DMS153 treated with DMSO at 0.1 percent for 48 hours (cell line): ENCODE data around the gene STAT6.
A peak's percentile ranks its signal among the peaks of the same experiment; 100 is the strongest.

Experiments
- DNase-seq: peaks from one replicate; lab custom pipeline; 2025; ENCODE audit not compliant: unreplicated experiment; lab: John Stamatoyannopoulos, UW

STAT6 gene

DNA sequence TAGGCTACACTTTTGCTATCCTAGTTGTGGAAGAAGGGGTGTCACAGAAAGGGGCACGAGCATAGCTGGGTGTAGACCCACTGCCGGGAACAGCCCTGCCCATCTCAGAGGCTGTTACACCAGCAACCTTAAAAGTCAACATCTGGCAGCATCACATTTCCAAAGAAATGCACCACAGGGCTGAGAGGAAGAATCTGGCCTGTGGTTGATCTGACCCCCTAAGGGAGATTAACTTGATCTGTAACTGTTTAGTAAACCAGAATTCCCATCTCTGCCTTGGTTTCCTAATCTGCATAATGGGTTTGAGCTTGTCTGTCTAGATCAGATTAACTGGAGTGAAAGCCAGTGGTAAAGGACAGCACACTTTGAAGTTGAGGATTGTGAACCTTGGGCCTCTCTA, 34.9 kb upstream of the STAT6 start:
- no peak for DNase-seq

DNA sequence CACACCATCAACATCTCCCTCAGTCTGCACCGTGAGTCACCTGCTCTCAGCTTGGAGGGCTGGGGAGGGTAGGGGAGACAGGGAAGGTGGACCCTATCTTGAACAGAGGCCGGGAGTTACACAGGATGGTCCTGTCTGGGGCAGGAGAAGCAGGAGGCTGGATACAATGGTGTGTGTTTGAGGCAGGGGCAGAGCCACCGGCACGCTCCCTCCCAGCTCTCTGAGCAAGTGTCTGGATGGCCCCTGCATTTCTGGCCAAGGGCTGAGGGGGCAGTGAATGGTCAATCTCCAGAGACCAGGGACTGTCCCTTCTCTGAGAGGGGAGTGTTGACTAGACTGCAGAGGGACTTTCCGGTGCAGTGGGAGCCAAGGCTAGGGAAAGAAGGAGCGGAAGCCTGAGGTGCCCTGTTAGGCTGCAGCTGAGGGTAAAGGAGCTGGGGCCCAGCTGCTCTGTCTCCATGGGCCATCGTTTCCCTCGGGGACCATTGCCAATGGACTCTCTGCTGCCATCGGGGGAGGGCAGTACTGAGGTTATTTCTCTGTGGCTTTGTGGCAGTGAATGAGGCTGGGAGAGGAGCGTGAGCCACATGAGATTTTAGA, 34.4 kb upstream of the STAT6 start:
- no peak for DNase-seq

DNA sequence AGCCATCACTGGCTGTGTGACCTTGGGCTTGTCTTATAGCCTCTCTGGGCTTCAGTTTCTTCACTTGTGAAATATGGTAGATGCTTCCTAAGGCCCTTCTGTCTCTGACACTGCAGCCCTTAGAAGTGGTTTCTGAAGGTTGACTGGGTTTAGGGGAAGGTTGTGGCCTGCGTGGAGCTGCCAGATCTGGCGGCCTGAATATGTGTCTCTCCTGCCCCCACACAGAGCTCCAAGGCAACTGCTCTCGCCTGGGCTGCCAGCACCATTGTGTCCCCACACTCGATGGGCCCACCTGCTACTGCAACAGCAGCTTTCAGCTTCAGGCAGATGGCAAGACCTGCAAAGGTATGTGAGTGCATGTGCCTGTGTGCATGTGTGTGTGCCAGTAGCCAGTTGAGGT, 32.3 kb upstream of the STAT6 start:
- DNase-seq: no peak

DNA sequence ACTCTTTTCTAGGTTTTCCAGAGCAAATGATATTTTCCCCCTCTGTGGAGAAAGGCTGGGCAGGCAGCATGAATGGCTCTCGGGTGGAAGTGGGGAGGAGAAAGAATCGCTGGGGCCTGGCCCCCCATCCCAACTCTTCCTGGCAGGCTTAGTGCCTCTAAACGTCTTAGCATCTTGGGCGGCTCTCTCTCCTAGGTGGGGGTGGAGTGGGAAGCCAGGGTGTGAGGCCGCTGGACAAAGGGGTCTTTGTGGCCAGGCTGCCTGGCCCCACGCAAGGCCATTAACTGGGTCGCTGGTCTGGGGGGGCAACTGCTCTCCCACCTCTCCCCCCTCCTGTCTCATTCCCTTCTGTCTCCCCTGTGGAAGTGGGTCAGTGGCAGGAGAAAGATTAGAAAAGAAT, 31.6 kb upstream of the STAT6 start:
- DNase-seq: no peak

DNA sequence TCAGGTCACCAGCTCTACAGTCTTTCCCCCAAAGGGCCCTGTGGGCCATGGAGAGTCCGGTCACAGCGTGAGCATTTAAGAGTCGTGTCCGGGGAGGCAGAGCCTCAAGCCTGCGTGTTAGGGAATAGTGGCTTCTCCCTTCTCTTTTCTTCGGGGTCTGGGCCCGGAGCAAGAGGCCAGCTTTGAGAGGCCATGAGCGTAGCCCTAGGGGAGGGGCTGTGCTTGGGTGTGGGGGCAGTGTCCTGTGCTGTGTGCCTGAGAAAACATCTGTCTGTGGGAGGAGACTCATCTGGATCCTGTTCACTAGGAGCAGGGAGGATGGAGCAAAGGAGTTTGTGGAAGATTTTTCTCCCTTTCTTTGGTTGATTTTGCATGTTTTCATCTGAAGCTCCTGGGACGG, 31.0 kb upstream of the STAT6 start:
- DNase-seq: no peak

DNA sequence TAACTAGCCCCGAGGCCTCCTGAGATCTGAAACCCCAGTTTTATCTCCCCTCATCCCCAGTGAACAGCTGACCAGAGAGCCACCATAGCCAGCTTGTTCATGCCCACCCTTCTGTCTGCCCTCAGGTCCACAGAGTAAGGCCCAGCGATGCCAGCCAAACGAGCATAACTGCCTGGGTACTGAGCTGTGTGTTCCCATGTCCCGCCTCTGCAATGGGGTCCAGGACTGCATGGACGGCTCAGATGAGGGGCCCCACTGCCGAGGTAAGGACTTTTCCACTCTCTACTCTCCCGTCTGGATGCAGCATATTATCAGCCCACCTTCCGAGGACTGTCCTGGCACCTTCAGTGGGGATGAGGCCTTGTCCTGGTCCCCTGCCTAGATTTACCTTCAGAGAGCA, 30.1 kb upstream of the STAT6 start:
- no peak for DNase-seq

DNA sequence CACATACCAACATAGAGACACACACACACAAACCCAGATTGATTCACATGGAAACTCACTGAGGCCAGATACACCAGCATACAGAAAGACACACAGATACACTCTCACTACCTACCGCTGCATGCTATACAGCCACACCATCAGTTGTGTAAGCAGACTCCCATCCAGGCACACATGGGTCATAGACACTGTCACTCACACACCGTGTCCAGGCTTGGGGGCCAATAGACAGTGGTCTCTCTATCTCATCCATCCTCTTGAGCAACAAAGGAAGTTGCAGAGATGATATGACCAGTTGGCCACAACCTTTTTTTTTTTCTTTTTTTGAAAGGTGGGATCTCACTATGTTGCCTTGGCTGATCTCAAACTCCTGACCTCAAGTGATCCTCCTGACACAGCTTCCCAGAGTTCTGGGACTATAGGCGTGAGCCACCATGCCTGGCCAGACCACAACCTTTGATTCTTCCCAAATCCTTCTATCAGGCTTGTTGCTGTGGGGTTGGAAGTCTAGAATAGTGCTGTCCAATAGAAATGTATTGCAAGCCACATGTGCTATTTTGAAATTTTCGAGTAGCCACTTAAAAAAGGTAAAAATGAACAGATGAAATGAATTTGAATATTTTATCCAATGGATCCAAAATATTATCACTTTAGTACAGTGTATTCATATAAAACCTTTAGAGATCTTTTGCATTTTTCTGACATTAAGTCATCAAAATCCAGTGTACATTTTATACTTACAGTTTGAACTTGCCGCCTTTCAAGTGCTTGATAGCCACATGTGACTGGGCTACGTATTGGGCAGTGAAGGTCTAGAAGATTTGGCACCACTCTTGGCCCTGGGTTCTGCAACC, 28.9 kb upstream of the STAT6 start:
- no peak for DNase-seq

DNA sequence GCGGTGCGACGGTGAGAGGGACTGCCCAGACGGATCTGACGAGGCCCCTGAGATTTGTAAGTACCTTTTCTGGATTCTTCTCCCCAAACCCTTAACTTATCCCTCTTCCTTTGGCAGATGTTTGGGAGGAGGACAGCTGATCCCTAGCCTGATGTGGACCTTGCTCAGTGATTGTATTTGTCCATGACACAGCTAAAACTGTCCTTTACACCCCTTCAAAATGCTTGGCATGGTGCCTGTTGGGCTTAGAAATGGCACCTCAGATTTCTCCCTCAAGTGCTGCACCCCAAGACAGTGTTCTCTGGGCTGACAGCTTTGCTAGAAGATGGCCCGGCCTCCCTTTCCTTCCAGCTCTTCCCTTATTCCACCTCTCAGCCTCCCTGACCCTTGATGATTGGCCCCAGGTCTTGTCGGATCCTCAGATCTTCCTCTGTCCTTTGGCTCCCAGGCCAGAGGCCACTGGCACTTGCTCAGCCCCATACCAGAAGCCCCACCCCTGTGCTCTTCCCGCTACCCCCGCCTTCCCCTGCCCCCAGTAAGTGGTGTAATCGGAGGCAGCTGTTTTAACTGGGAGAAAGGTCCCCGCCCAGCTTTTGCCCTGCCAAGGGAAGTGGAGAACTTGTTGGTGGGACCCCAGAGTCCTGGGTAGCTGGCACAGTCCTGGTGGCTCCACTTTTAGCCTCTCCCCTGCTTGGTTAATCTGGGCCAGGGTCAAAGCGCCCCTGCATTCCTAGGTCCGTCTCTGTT, 27.5 kb upstream of the STAT6 start:
- no peak for DNase-seq

DNA sequence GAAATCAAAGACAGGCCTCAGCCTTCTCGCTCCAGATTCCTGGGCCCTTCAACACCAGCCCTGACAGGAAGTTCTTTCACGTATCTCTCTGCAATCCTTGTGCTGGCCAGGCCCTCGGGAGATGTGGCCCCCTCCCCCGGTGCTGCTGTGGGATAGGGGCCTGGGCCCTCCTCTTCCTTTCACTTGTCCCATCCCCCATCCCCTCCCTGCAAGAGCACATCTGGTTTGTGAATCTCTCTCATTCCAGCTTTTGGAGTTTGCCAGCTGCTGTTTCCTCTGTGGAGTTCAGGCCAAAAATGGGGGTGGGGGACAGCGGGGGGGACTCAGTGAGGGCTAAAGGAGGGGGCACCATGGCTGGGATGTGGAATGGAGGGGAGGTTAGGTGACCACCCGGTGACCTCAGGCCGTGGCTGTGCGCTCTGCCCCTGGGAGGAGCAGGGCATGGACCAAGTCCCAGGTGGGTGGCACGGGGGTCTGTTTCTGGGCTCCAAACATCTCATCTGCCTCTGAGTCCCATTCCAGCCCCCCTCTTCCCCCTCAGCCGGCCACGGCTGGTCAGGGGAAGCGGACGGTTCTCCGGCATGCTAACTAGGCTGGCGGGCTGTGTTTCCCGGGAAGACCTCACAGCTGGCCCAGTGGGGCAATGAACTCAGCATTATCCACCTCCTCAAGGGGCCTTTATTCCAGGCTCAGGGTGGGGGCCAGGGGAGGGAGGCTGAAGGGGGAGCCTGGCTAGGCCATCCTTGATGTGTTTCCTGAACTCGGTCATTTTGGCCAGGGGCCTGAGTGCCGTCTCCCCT, 24.6 kb upstream of the STAT6 start:
- no peak for DNase-seq

DNA sequence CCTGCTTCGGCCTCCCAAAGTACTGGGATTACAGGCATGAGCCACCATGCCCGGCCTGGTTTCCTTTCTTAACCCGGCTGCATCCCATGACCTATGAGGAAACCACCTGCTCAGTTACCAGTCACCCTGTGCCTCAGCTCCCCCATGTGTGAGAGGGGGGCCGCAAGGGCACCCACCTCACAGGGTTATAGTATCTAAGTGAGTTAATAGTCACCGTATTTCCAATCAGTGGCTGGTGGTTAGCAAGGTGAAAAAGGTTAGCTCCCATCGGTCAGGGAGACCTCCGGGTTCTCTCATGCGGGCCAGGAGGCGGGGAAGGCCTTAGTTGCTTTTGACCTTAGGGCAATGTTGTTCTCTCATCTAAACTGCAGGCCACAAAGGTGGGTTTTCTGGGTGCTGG, 23.8 kb upstream of the STAT6 start:
- no peak for DNase-seq

DNA sequence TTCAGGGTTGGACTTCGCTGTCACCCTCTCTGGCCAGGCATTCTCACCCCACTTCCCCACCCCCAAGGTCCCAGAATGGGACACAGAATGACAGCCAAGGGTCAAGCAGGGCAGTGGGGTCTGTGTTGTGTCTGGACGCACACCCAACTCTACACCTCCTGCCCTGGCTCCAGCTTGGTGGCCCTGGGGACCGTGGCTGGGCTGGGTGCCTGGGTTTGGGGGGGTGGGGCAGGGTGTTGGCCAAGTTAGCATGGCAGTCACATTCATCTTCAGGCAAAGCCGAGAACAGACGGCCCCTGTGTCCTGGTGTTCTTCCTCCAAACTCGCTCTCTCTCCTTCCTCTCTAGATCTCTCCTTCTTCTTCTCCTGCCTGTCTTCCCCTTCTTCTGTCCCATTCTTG, 22.8 kb upstream of the STAT6 start:
- DNase-seq: no peak

DNA sequence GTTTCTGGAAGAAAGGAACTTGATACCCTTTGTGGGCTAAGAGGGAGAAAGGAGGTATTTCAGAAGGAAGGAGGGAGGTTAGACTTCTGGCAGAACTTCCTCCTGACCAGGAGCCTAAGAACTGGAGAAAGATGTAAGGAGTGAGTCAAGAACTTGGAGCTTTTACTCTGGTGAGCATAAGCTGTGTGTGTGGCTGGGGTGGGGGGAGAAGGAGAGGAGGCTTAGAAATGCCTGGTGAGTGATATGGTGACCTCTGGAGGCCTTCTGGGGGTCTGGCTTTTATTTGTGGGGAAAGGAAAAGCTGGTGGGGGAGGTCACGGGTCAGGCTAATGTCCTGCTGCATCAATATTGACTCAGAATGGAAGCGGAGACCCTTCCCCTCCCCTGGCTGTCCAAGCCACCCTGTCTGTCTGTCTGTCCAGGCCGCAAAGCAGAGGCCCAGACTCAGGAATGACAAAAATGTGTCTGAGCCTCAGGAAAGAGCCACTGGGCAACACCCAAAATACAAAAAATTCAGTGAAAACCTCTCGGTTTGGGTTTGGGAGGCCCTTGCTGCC, 21.9 kb upstream of the STAT6 start:
- DNase-seq: no peak

DNA sequence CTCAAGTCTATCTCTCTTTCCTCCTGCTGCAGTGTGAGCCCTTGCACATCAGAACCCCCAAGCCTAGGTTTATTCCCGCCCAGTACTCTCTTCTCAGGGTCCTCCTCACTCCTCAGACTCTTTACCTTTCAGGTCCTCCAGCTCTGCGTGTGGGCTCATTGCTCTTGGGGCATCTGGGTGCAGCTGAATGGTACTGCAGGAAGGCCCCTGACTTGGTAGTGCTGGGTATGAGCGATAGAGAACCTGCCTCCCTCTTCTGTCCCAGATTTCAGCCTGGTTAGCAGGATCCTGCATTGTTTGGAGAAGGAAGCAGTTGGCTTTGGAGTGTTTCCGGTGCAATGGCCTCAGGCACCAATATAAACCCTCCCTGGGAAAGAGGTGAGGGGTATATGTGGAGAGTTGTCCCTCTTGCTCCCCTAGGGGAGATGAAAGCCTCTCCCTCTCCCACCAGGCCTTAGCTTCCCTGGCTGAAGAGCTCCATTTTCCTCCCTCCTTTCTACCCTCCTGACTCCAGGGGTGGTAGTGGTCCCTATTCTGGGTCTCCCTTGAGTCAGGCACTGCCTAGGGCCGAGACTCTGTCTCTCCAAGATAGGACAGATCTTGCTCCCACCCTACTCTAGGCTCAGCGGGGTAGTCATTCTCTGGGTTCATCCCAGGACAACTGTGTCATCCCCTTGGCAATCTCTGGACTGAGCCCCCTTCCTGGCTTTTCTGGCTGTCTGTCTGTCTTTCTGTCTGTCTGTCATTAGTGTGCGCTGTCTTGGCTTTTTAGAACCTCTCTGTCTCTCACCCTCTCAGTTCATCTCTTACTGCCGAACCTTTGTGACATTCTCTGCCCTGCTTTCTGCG, 21.0 kb upstream of the STAT6 start:
- peak; percentile 15 for DNase-seq

DNA sequence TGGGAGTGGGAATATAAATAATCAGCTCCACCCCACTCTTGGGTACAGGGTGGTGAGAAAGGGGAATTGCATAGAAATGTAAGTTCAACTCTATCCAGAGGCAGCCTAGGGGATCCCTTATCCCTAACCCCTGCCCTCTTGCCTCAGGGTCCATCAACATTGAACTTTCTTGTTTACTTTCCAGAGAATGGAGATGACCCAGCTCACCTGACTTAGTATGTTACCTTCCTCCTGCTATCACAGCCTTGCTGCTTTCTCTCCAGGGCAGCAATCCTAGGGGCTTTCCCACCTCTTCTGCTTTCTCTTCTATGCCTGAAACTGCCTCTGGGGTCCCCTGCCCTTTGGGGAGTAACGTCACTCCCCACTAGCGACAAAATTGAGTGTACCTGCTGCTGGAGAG, 19.8 kb upstream of the STAT6 start:
- DNase-seq: no peak

DNA sequence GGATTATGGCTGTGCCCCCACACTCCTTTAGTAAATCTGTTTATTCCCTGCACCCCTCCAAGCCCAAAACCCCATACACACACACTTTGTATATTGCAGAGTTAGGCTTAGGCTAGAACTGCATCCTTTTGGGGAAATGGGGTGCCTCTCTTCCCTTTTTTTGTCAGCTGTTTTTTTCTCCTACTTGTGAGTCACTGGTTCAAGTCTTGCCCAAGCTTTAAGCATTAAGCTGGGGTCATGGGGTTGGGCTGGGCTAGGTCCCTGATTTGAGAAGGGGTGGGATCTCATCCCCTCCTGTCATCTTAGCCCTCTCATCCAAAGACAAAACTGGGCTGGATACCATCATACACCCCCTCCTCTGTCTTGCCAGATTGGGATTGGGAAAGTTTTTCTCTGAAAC, 18.7 kb upstream of the STAT6 start:
- DNase-seq: no peak

DNA sequence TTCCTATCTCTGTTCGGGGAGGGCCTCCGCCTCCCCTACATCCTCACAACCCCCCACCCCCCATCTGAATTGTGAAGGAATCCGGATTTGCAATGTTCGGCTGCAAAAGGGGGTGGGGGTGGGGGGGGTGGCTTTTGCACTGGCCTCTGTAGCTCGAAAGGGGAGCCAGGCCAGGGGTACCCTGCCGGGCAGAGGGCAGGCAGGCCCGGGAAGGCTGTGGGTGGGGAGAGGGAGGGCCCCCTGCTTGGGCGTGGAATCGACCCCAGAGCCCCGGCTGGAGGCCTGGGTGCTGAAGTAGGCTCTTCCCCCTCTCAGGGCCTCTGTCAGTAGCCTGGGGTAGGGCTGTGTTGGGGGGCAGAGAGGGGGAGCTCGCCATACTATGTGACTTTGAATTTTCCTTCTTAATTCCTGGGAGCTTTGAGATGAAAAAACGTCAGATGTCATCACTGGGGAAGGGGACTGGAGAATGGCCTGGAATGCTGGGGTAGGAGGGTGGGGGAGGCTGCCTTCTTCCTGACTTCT, 18.2 kb upstream of the STAT6 start:
- no peak for DNase-seq

DNA sequence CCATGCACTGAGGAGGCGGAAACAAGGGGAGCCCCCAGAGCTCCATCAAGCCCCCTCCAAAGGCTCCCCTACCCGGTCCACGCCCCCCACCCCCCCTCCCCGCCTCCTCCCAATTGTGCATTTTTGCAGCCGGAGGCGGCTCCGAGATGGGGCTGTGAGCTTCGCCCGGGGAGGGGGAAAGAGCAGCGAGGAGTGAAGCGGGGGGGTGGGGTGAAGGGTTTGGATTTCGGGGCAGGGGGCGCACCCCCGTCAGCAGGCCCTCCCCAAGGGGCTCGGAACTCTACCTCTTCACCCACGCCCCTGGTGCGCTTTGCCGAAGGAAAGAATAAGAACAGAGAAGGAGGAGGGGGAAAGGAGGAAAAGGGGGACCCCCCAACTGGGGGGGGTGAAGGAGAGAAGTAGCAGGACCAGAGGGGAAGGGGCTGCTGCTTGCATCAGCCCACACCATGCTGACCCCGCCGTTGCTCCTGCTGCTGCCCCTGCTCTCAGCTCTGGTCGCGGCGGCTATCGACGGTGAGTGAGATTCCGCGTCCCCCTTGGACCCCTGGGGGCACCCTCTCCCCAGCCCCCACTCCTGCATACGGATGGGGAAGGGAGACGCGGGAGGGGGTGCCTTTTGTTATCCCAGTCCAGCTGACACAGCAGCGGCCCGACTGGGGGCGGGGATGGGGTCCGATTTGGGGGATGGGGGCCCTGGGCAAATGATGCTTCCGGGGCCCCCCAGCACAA, 17.5 kb upstream of the STAT6 start:
- no peak for DNase-seq

DNA sequence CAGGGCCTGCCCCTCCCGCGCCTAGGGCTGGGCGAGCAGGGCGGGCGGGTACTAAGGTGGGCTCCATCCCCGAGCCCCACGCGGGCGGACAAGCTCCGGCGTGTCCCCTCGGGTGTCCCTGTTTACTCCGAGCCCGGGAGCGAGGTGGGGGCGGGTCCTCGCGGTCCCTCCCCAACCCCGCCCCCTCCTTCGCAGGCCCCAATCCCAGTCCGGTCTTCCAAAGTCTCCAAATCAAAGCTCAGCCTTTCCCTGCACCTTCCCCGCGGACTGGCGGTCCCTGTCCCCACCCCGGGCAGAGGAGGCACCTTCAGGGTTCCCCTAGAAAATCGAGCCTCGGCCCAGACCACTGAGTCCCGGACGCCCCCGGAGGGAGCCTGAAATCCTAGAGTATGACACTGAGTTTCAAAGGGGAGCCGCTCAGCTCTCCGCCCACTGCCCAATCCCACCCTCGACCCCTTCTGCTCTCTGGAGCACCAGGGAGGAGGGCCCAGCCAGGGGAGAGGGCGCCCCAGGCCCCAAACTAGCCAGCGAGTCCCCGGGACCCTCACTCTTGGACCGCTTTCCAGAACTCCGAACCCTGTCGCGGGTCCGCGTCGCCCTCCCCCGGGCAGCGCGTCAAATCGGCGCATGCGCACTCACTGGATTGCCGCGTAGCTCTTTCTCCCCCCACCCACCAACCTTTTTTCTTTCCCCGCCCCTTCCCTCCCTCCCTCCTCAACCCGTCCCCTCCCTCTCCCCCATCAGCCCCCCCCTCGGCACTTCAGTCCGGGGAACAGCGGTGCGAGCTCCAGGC, 16.8 kb upstream of the STAT6 start, which contains the start of gene LRP1:
TSS of gene LRP1 (plus strand) at position 758 of the 793 bp plus-strand sequence. CDS start 482 bp downstream, outside the sequence.
- peak; percentile 54 for DNase-seq
